Neural progenitor cell (in vitro differentiated cells): ENCODE data around the gene MAN2A2.

Source experiments
- CTCF ChIP-seq: fragments of 200-600 bp; sonication (generic); IDR thresholded peaks from 2 replicates; pipeline ENCODE4 v1.5.1; 2017; ENCODE audit warnings: antibody characterized with exemption, mild to moderate bottlenecking
- EZH2 ChIP-seq: fragments of 200-600 bp; sonication (generic); IDR thresholded peaks from 2 replicates; pipeline ENCODE4 v1.6.1; 2017; ENCODE audit warnings: antibody characterized with exemption, mild to moderate bottlenecking, moderate library complexity
- EZH2phosphoT487 ChIP-seq: fragments of 200-600 bp; sonication (generic); IDR thresholded peaks from 2 replicates; pipeline ENCODE4 v1.6.1; 2017; ENCODE audit warnings: antibody characterized with exemption

- TF ChIP-seq CTCF (no peak), EZH2 (no peak), EZH2phosphoT487 (no peak)
Observed at GRCh38 chr15:90924375-90924774, 21.3 kb downstream of the MAN2A2 start.
